Breast epithelium (tissue), 3 donors: ENCODE measurements around the gene TINCR.

Experiments used
- POLR2A ChIP-seq: fragments of 450-650 bp; IDR thresholded peaks from one replicate; pipeline ENCODE4 v1.6.1; 2016; ENCODE audit warnings: antibody characterized with exemption, mild to moderate bottlenecking, moderate library complexity
- POLR2AphosphoS5 ChIP-seq, 3 donors: sonication (generic); formaldehyde crosslinking; IDR thresholded peaks; one replicate each; pipeline ENCODE4 v1.6.1; 2017; ENCODE audit warnings: antibody characterized with exemption in 3 of 3
- TF ChIP-seq, protein P1 (sequence below), 3 donors: fragments of 450-650 bp; IDR thresholded peaks; one replicate each; pipeline ENCODE4 v1.5.1; 2016 to 2017; ENCODE audit warnings: antibody characterized with exemption in 3 of 3, mild to moderate bottlenecking in 3 of 3, moderate library complexity in 3 of 3

DNA sequence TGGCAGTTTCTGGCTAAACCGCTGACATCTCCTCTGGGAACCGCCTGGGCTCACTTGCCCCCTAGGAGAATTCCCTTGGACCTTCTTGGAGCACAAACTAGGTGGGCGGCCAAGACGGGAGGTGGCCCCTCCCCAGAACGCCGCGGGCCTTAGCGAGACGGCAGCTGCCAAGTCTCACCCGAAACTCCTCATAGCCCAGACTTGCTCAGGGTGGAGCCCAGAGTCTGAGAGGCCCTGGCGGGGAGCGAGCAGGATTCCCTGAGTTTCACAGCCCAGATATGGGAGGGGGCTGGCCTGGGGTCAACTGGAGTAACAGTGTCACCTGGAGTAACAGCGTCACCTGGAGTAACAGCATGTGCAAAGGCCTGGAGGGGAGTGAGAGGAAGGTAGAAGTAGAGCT lies 10.1 kb downstream of the TINCR start:
- TF ChIP-seq, protein P1, sequence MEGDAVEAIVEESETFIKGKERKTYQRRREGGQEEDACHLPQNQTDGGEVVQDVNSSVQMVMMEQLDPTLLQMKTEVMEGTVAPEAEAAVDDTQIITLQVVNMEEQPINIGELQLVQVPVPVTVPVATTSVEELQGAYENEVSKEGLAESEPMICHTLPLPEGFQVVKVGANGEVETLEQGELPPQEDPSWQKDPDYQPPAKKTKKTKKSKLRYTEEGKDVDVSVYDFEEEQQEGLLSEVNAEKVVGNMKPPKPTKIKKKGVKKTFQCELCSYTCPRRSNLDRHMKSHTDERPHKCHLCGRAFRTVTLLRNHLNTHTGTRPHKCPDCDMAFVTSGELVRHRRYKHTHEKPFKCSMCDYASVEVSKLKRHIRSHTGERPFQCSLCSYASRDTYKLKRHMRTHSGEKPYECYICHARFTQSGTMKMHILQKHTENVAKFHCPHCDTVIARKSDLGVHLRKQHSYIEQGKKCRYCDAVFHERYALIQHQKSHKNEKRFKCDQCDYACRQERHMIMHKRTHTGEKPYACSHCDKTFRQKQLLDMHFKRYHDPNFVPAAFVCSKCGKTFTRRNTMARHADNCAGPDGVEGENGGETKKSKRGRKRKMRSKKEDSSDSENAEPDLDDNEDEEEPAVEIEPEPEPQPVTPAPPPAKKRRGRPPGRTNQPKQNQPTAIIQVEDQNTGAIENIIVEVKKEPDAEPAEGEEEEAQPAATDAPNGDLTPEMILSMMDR (IDR thresholded peaks at IDR 0.05), result no peak
- TF ChIP-seq POLR2A (no peak), POLR2AphosphoS5 (IDR thresholded peaks at IDR 0.05) (no peak)
